ENCODE results near the gene PPP1R12C.

The PPP1R12C gene

DNA sequence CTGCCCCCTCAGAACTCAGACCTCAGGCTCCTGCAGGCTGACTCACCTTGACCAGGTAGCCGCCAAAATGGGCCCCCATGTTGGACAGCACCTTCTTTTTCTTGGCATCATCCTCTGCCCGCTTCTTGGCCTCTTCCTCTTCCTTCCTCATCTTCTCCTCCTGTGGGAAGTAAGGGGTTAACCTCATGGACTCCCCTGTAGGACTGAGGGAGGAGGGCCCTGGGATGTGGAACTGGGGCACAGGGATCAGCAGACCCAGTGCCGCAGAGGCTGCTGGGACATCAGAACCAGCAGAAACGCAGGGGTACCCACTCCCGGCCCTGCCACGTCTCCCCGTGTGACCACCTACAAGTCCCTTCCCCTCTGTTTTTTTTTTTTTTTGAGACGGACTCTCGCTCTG lies 20.5 kb upstream of the PPP1R12C start:
- TF ChIP-seq, protein P1, sequence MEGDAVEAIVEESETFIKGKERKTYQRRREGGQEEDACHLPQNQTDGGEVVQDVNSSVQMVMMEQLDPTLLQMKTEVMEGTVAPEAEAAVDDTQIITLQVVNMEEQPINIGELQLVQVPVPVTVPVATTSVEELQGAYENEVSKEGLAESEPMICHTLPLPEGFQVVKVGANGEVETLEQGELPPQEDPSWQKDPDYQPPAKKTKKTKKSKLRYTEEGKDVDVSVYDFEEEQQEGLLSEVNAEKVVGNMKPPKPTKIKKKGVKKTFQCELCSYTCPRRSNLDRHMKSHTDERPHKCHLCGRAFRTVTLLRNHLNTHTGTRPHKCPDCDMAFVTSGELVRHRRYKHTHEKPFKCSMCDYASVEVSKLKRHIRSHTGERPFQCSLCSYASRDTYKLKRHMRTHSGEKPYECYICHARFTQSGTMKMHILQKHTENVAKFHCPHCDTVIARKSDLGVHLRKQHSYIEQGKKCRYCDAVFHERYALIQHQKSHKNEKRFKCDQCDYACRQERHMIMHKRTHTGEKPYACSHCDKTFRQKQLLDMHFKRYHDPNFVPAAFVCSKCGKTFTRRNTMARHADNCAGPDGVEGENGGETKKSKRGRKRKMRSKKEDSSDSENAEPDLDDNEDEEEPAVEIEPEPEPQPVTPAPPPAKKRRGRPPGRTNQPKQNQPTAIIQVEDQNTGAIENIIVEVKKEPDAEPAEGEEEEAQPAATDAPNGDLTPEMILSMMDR (IDR thresholded peaks at IDR 0.05; ENCODE audit: low read depth, low read length), result no peak
- DNase-seq (ENCODE audit: extremely low read depth, low read depth), result no peak

DNA sequence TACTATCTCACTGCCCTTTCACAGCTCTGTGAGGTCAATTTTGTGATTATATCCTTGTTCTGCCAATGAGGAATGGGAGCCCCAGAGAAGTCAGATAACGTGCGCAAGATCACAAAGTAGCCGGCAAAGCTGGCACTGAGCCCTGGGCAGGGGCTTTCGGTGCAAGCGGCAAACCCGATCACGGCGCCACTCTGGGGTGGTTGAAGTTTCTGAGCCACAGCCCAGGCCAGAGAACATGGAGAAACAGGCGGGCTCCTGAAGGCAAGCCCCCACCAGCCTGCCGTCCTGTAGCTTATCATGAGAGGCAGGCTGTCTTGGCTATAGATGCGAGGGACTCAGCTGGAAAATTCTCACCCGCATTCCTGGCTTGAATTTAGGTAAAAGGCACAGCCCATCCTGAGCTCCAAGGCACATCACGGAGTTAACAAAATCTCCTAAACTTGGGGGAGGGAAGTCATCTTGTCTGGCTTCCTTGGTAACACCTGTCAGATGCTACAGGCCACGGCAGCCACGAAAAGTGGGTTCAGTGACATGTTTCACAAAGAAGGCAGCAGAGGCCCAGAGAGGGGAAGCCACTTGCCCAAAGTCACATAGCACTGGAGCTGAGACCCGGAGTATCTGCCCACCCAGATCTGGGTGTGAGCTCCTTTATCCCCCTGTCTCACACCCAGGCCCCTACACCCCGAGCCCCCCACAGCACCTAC lies 19.1 kb upstream of the PPP1R12C start:
- TF ChIP-seq, protein P1 (IDR thresholded peaks at IDR 0.05; ENCODE audit: low read depth, low read length), result no peak
- DNase-seq (ENCODE audit: extremely low read depth, low read depth), result no peak

DNA sequence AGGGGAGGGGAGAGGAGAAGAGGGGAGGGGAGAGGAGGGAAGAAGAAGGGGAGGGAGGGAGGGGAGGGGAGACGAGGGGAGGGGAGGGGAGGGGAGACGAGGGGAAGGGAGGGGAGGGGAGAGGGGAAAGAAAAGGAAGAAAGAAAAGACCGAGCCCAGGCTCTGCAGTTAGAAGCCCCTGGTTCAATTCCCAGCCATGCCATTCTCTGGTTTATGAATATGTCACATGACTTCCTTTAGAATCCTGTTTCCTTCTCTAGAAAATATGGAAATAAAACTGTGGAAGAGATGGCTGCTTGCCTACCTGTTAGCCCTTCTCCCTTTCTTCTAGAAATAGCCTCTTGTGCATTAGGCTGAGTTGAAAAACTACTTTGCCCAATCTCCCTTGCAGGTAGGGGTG lies 17.3 kb upstream of the PPP1R12C start:
- DNase-seq (ENCODE audit: extremely low read depth, low read depth), result no peak
- TF ChIP-seq, protein P1 (IDR thresholded peaks at IDR 0.05; ENCODE audit: low read depth, low read length), result no peak

DNA sequence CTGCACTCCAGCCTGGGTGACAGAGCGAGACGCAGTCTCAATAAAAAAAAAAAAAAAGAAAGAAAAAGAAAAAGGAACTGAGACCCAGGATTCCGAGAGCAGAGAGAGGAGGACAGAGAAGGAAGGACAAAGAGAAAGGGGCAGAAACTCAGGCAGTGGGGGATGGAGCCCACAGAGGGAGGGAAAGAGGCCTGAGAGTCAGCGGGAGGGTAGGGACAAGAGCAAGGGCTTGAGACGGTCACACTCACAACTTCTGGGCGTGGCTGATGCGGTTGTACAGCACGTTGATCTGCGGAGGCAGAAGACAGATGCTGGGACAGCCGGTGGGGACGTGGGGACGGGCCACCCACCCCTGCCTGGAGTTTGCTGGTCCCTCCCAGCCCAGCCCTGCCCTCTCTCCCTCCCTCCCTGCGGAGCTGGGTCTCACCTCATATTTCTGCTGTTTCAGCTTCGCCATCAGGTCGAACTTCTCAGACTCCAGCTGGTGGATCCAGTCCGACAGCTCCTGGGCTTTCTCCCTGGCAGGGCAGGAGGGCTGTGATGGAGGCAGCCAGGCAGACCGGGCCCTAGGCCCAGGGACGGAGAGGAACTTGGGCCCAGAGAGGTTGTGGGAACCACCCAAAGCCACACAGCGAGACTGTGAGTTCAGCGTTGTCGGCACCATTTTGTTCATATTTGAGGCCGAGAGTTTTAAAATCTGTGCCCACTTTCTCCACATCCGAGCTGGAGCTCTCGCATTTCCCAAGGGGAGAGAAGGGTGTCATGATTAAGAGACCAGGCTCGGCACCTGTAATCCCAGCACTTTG lies 16.4 kb upstream of the PPP1R12C start:
- TF ChIP-seq, protein P1 (IDR thresholded peaks at IDR 0.05; ENCODE audit: low read depth, low read length), result no peak
- no peak for DNase-seq (ENCODE audit: extremely low read depth, low read depth)

DNA sequence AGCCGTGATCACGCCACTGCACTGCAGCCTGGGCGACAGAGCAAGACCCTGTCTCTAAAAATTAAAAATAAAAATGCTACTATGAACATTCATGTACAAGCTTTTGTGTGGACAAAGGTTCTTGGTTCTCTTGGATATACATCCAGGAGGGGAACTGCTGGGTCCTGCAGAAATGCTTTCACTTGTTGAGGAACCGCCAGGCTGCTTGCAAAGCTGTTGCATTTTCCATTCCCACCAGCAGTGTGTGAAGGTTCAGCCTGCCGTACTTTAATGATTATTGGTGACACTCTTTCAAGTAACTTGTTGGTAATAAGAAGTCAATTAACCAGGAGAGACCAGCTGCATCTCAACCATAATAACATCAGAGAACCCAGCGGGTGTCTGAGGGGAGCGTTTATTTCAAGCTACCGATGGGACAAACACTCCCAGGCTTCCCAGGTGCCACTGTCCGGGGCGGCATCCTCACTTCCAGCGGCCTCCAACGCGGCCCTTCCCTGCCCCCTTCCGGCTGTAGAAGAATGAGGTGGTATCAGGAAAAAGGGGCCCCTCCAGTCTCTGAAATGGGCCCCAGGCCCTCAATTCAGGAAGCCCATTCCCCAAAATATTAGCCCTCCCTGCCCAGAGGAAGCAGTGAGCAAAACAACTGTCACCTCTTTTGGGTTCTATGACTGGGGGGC lies 15.2 kb upstream of the PPP1R12C start:
- DNase-seq (ENCODE audit: extremely low read depth, low read depth), result no peak
- TF ChIP-seq, protein P1 (IDR thresholded peaks at IDR 0.05; ENCODE audit: low read depth, low read length), result no peak

DNA sequence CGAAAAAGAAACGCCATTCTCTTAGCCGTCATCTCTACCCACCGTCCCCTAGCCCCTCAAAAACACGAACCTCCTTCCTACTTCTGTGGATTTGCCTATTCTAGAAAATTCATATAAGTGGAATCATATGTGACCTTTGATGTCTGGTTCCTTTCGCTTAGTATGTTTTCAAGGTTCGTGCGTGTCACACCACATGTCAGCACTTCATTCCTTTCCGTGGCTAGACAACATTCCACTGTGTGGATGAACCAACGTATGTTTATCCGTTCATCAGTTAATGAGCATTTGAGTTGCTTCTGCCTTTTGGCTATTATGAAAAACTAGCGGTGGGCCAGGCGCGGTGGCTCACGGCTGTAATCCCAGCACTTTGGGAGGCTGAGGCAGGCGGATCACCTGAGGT lies 14.0 kb upstream of the PPP1R12C start:
- no peak for DNase-seq (ENCODE audit: extremely low read depth, low read depth)
- TF ChIP-seq, protein P1 (IDR thresholded peaks at IDR 0.05; ENCODE audit: low read depth, low read length), result no peak

DNA sequence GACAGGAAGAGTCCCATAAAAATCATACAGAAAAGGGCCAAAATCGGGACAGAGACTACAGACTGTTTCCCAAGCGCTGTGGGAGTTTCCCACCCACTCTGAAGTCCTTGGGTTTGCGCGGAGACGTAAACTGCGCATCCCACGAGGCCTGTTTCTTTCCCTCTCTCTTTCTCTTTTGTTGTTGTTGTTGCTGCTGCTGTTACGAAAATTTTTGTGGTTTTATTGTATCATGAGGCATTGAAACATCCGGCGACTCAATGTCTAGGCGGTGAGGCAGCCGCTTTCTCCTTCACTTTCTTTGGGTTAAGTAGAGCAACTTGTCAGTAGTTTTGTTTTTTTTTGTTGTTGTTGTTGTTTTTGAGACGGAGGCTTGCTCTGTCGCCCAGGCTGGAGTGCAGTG lies 1.6 kb upstream of the PPP1R12C start:
- DNase-seq (ENCODE audit: extremely low read depth, low read depth), result no peak
- TF ChIP-seq, protein P1 (IDR thresholded peaks at IDR 0.05; ENCODE audit: low read depth, low read length), result no peak

Measured in AG09319 (cell line).